Astrocyte of the spinal cord (primary cell): ENCODE data around the gene RASGEF1C.
A peak's percentile ranks its signal among the peaks of the same experiment; 100 is the strongest.

Source experiments
- DNase-seq: peaks from one replicate; pipeline ENCODE4 v3.0.0; 2011; ENCODE audit warnings: low read depth, low spot score
- H3K4me3 ChIP-seq: 2 replicates; pipeline ENCODE4 v1.5.1; 2011; ENCODE audit warnings: low read depth, mild to moderate bottlenecking, low read length, moderate library complexity
- CTCF ChIP-seq: IDR thresholded peaks from 2 replicates; pipeline ENCODE4 v1.5.1; 2012; ENCODE audit warnings: low read depth, mild to moderate bottlenecking, low read length, inconsistent platforms
- in situ Hi-C: cut with HindIII; loops from 2 replicates; pipeline ENCODE4 v1.10.0; 2017; ENCODE audit warnings: low sequenced_read_pairs

Gene RASGEF1C

GRCh38 chr5:180175015-180175431 is 34.0 kb downstream of the RASGEF1C start:
- no peak for DNase-seq
- in situ Hi-C loops: no loop called here
- TF ChIP-seq CTCF: no peak
- H3K4me3 ChIP-seq: no peak overlapping the region

- no peak for TF ChIP-seq CTCF
- in situ Hi-C loops: no loop called here
- DNase-seq: no peak
- no peak overlapping the region for H3K4me3 ChIP-seq
Observed at GRCh38 chr5:180174587-180174972, 34.4 kb downstream of the RASGEF1C start.

GRCh38 chr5:180173875-180174586 is 35.0 kb downstream of the RASGEF1C start:
- TF ChIP-seq CTCF: no peak
- DNase-seq: peak; percentile 23
- in situ Hi-C loops: no loop called here
- no peak overlapping the region for H3K4me3 ChIP-seq

- no peak overlapping the region for H3K4me3 ChIP-seq
- in situ Hi-C loops: no loop called here
- DNase-seq: no peak
- TF ChIP-seq CTCF: no peak
Observed at GRCh38 chr5:180173198-180173544, 35.8 kb downstream of the RASGEF1C start.

- TF ChIP-seq CTCF: no peak
- DNase-seq: no peak
- no peak overlapping the region for H3K4me3 ChIP-seq
- in situ Hi-C loops: no loop called here
Observed at GRCh38 chr5:180172447-180173197, 36.4 kb downstream of the RASGEF1C start.

GRCh38 chr5:180171568-180172094 is 37.4 kb downstream of the RASGEF1C start:
- in situ Hi-C loops: no loop called here
- no peak for DNase-seq
- no peak overlapping the region for H3K4me3 ChIP-seq
- no peak for TF ChIP-seq CTCF
